PC-3 (cell line): ENCODE measurements around the gene ALG10B.

Experiments
- EZH2 ChIP-seq: fragments of 300-600 bp; sonication (generic); IDR thresholded peaks from one replicate; pipeline ENCODE4 v1.6.1; 2017; ENCODE audit warnings: antibody characterized with exemption, mild to moderate bottlenecking, low read length; ENCODE audit not compliant: unreplicated experiment
- TF ChIP-seq, protein P1 (sequence below): fragments of 300-600 bp; sonication (generic); conservative IDR thresholded peaks from 2 replicates; pipeline ENCODE4 v1.5.1; 2017; ENCODE audit warnings: antibody characterized with exemption, low read depth, mild to moderate bottlenecking, low read length

DNA sequence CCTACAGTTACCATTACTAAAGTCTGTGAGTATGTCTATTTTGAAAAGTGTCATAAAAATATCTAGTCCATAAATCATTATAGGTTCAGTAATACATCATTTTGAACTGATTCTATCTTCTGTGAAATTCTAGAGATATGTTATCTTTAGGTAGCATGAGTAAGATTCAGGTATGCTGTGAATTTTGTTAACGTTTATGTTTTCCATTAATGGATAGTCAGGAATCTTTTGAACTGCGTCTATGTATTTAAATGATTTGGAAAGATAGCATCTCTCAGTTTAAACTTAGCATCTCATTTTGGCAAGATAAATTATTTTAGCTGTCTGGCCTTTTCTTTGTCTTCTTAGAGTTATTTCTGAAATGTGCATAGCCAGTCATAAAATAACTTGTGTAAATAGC is 8.3 kb downstream of the ALG10B start:
- TF ChIP-seq, protein P1, sequence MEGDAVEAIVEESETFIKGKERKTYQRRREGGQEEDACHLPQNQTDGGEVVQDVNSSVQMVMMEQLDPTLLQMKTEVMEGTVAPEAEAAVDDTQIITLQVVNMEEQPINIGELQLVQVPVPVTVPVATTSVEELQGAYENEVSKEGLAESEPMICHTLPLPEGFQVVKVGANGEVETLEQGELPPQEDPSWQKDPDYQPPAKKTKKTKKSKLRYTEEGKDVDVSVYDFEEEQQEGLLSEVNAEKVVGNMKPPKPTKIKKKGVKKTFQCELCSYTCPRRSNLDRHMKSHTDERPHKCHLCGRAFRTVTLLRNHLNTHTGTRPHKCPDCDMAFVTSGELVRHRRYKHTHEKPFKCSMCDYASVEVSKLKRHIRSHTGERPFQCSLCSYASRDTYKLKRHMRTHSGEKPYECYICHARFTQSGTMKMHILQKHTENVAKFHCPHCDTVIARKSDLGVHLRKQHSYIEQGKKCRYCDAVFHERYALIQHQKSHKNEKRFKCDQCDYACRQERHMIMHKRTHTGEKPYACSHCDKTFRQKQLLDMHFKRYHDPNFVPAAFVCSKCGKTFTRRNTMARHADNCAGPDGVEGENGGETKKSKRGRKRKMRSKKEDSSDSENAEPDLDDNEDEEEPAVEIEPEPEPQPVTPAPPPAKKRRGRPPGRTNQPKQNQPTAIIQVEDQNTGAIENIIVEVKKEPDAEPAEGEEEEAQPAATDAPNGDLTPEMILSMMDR: no peak
- no peak for TF ChIP-seq EZH2
